ENCODE data around the gene NHLH2.

The NHLH2 gene

GRCh38 chr1:115837740-115838421, 3.0 kb downstream of the NHLH2 start:
- DNase-seq = no peak

GRCh38 chr1:115837341-115837739, 3.6 kb downstream of the NHLH2 start:
- DNase-seq = no peak

- no peak for DNase-seq
Observed at GRCh38 chr1:115833856-115834255, 7.1 kb downstream of the NHLH2 start.

- DNase-seq = no peak
Observed at GRCh38 chr1:115832651-115833050, 8.3 kb downstream of the NHLH2 start.

GRCh38 chr1:115830963-115831362, 10.0 kb downstream of the NHLH2 start:
- DNase-seq = no peak

- no peak for DNase-seq
Observed at GRCh38 chr1:115829947-115830346, 11.0 kb downstream of the NHLH2 start.

- no peak for DNase-seq
Observed at GRCh38 chr1:115829023-115829674, 11.8 kb downstream of the NHLH2 start.

- DNase-seq = no peak
Observed at GRCh38 chr1:115828101-115829022, 12.6 kb downstream of the NHLH2 start.

- no peak for DNase-seq
Observed at GRCh38 chr1:115827452-115828044, 13.4 kb downstream of the NHLH2 start.

- DNase-seq = no peak
Observed at GRCh38 chr1:115826628-115827027, 14.3 kb downstream of the NHLH2 start.

- DNase-seq = no peak
Observed at GRCh38 chr1:115822117-115822516, 18.8 kb downstream of the NHLH2 start.

- no peak for DNase-seq
Observed at GRCh38 chr1:115815694-115816093, 25.2 kb downstream of the NHLH2 start.

- DNase-seq = no peak
Observed at GRCh38 chr1:115814685-115815398, 26.1 kb downstream of the NHLH2 start.

- DNase-seq = no peak
Observed at GRCh38 chr1:115813727-115814126, 27.2 kb downstream of the NHLH2 start.

- DNase-seq = no peak
Observed at GRCh38 chr1:115811140-115811828, 29.6 kb downstream of the NHLH2 start.

- DNase-seq = no peak
Observed at GRCh38 chr1:115810609-115811008, 30.3 kb downstream of the NHLH2 start.

- DNase-seq = no peak
Observed at GRCh38 chr1:115809847-115810246, 31.1 kb downstream of the NHLH2 start.

- DNase-seq = no peak
Observed at GRCh38 chr1:115809076-115809475, 31.9 kb downstream of the NHLH2 start.

GRCh38 chr1:115807723-115808122, 33.2 kb downstream of the NHLH2 start:
- no peak for DNase-seq

- DNase-seq = no peak
Observed at GRCh38 chr1:115805597-115805996, 35.3 kb downstream of the NHLH2 start.

- DNase-seq = no peak
Observed at GRCh38 chr1:115802416-115802815, 38.5 kb downstream of the NHLH2 start.

- DNase-seq = no peak
Observed at GRCh38 chr1:115797486-115797885, 43.4 kb downstream of the NHLH2 start.
